CD4-positive, alpha-beta T cell (primary cell): Measurements from ENCODE around the gene PGD. TPM values are rescaled to one million over a fixed set of nuclear protein-coding genes. Genes with fewer than 3 reads are reported as not detected.

Experiments
- ATAC-seq: fragments of 200-7000 bp; cut with Tn5 transposase; one replicate; pipeline ENCODE4 v1.10.0; 2022; ENCODE audit warnings: mild to moderate bottlenecking; ENCODE audit not compliant: poor library complexity
- CTCF ChIA-PET: fragments of 350-600 bp; sonication (Branson Sonifier 250); formaldehyde crosslinking; loops from one replicate; lab custom pipeline; 2021; ENCODE audit warnings: antibody characterized with exemption, inconsistent platforms; lab: Charles Lee
- POLR2A ChIA-PET: fragments of 350-600 bp; sonication (Branson Sonifier 250); formaldehyde crosslinking; loops from one replicate; lab custom pipeline; 2021; ENCODE audit warnings: antibody characterized with exemption, inconsistent platforms; lab: Charles Lee
- DNase-seq, 14 experiments: peaks; one replicate each; pipeline ENCODE4 v3.0.0-alpha.2; 2013 to 2020; ENCODE audit warnings: mixed read lengths in 2 of 14
- H3K27ac ChIP-seq, 2 donors: one replicate each; pipeline versions ENCODE4 v1.5.1 to v1.7.0; 2013; ENCODE audit warnings: low read length in 2 of 2, low read depth in 1 of 2, mild to moderate bottlenecking in 1 of 2
- H3K27me3 ChIP-seq, 2 experiments: 1 replicate in 1 of 2; 2 replicates in 1 of 2; pipeline versions ENCODE4 v1.6.1 to v1.7.0; 2013; ENCODE audit warnings: low read length in 2 of 2, control low read depth in 1 of 2, mild to moderate bottlenecking in 1 of 2, moderate library complexity in 1 of 2; ENCODE audit not compliant: insufficient read depth in 2 of 2, control insufficient read depth in 1 of 2
- H3K36me3 ChIP-seq: one replicate; pipeline ENCODE4 v1.6.1; 2013; ENCODE audit warnings: low read length, control low read depth; ENCODE audit not compliant: insufficient read depth
- H3K4me1 ChIP-seq: one replicate; pipeline ENCODE4 v1.6.1; 2013; ENCODE audit warnings: low read length, control low read depth; ENCODE audit not compliant: insufficient read depth
- H3K4me3 ChIP-seq: one replicate; pipeline ENCODE4 v1.5.1; 2013; ENCODE audit warnings: mild to moderate bottlenecking, low read length, moderate library complexity
- H3K9me3 ChIP-seq, 2 experiments: 1 replicate in 1 of 2; 2 replicates in 1 of 2; pipeline versions ENCODE4 v1.6.1 to v1.7.0; 2013; ENCODE audit warnings: low read length in 2 of 2, mild to moderate bottlenecking in 2 of 2, control low read depth in 1 of 2, moderate library complexity in 1 of 2; ENCODE audit not compliant: control insufficient read depth in 1 of 2, insufficient read depth in 1 of 2
- H3K27ac Mint-ChIP-seq: one replicate; pipeline ENCODE4 v1.8.0; 2020; ENCODE audit warnings: mixed read lengths
- H3K27me3 Mint-ChIP-seq: one replicate; pipeline ENCODE4 v1.8.0; 2021; ENCODE audit warnings: mixed read lengths
- H3K36me3 Mint-ChIP-seq: one replicate; pipeline ENCODE4 v1.8.0; 2021; ENCODE audit warnings: low read depth, mixed read lengths
- H3K4me1 Mint-ChIP-seq: one replicate; pipeline ENCODE4 v1.8.0; 2021; ENCODE audit warnings: low read depth, mixed read lengths
- H3K4me3 Mint-ChIP-seq: one replicate; pipeline ENCODE4 v1.8.0; 2020; ENCODE audit warnings: mild to moderate bottlenecking, mixed read lengths
- H3K9me3 Mint-ChIP-seq: one replicate; pipeline ENCODE4 v1.8.0; 2020; ENCODE audit warnings: mixed read lengths
- intact Hi-C, 2 experiments: fragments of 100-400 bp; cut with DNase I in 1 of 2; cut with micrococcal nuclease in 1 of 2; formaldehyde crosslinking; loops; one replicate each; pipeline versions ENCODE4 v1.15.1 to v1.9.0; 2023 to 2025; cut with DNase I, micrococcal nuclease
- polyA plus RNA-seq, 2 donors: library from polyadenylated mRNA; unstranded; fragments of 120-200 nt; gene quantifications; one replicate each; pipeline ENCODE4 v1.2.1, GENCODE V29; 2013
- total RNA-seq, 174 experiments: library from RNA in 2 of 174; stranded (reverse) in 2 of 174; gene quantifications; one replicate each; pipeline ENCODE4 v1.2.3 and lab custom pipeline; 2021 to 2026
- TF ChIP-seq, protein P1 (sequence below): fragments of 200-600 bp; IDR thresholded peaks from one replicate; pipeline ENCODE4 v1.8.0; 2022; ENCODE audit warnings: antibody characterized with exemption, mild to moderate bottlenecking

PGD gene
- total RNA-seq (10 to 100 TPM; 16.7 to 17.4 TPM), total RNA-seq (lab: John Stamatoyannopoulos, UW) (19.3 to 146 (median 45.1) reads per million in 172 experiments)
- 55.4 TPM for polyA plus RNA-seq (2013, experiment 1 of 2)
- polyA plus RNA-seq (2013, experiment 2 of 2), result 42.5 TPM

DNA sequence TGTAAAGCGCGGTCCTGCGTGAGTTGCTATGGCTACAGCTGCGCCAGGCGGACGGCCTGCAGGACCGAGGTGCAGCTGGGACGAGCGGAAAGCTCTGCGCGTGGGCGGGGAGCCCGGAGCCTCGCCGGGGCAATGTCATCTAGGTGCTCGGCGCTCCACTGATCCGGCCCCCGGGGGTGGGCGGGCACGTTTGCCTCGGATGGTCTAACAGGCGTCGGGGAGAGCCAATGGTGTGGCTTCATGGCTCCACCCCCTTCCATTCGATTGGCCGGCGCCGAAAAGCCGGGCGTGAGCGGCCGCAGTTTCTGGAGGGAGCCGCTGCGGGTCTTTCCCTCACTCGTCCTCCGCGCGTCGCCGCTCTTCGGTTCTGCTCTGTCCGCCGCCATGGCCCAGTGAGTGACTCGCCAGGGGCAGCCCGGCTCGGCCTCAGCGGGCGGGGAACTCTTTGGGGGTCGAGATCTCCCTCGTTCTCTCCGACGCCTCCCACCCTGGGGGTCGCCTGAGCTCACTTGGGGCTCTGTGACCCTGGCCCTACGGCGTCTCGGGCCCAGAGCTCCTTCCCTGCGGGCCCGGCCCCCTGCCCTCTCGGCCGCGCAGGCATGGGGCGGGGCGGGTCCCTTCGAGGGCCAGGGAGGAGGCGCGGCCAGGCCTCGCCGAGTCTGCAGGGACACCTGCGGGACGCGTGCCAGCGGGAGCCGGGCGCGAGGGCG is at the start of gene PGD:
Gene PGD, plus strand, starts transcription at position 331 of the 710 bp plus-strand sequence. Its CDS starts 54 bp downstream, at position 385.
- Histone ChIP-seq H3K4me3 (peak within 1 kb of the TSS; percentile 96), H3K9me3 (no peaks in the 10 kb centered on the region), H3K27me3 (no peaks in the 10 kb centered on the region), H3K4me1 (peaks cover 21% of the 10 kb centered on the region), H3K36me3 (peaks cover 10% of the 10 kb centered on the region), H3K27ac (peak within 1 kb of the TSS; percentile 56 to 70)
- no peaks in the 10 kb centered on the region for H3K9me3 Mint-ChIP-seq
- ChIA-PET POLR2A (interaction anchor here (0.7 to 1.5 kb wide), 7 partner anchors 11 to 745 kb away, joined by 3 to 7 read pairs (median 5); partner anchors contain the start of genes KIF1B and PEX14), CTCF (interaction anchor here (1.3 to 3.6 kb wide), 3 partner anchors 31 to 189 kb away, joined by 3 to 19 read pairs (median 11); partner anchors contain the start of genes CENPS and KIF1B)
- peak; percentile 97 for ATAC-seq
- intact Hi-C loops, result loop anchor here (1.0 to 10.0 kb wide), 5 partner anchors 31 to 366 kb away; partner anchors contain the start of genes DFFA (in 2 of the 2), CENPS (in 1 of the 2), KIF1B (in 1 of the 2) and PEX14 (in 1 of the 2)
- peak within 1 kb of the TSS; percentile 79 for H3K27ac Mint-ChIP-seq
- H3K4me3 Mint-ChIP-seq, result peak within 1 kb of the TSS; percentile 98
- peaks cover 32% of the 10 kb centered on the region for H3K36me3 Mint-ChIP-seq
- peak; percentile 92 to 98 (median 96) for DNase-seq
- TF ChIP-seq, protein P1, sequence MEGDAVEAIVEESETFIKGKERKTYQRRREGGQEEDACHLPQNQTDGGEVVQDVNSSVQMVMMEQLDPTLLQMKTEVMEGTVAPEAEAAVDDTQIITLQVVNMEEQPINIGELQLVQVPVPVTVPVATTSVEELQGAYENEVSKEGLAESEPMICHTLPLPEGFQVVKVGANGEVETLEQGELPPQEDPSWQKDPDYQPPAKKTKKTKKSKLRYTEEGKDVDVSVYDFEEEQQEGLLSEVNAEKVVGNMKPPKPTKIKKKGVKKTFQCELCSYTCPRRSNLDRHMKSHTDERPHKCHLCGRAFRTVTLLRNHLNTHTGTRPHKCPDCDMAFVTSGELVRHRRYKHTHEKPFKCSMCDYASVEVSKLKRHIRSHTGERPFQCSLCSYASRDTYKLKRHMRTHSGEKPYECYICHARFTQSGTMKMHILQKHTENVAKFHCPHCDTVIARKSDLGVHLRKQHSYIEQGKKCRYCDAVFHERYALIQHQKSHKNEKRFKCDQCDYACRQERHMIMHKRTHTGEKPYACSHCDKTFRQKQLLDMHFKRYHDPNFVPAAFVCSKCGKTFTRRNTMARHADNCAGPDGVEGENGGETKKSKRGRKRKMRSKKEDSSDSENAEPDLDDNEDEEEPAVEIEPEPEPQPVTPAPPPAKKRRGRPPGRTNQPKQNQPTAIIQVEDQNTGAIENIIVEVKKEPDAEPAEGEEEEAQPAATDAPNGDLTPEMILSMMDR, result no peak
- peaks cover 20% of the 10 kb centered on the region for H3K4me1 Mint-ChIP-seq
- no peaks in the 10 kb centered on the region for H3K27me3 Mint-ChIP-seq

DNA sequence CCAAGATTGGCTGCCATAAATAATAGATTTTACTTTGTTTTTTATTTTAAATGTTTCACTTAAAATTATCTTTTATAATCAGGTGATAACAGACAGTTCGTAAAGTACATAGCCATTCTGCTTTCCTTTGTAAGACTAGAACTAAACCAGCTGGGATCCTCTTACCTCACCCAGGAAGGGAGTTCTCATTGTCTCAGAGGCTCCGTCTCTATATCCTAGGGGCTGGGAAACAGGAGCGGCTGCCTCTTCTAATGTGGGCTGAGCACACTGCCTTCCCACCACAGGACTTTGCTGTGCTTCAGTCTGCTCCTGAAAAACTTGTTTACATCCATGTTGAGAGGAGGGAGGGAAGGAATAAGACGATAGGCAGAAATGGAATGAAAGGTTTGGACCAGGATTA is 45.6 kb upstream of the PGD start:
- Histone ChIP-seq H3K4me3 (no peak overlapping the region), H3K27ac (no peak overlapping the region), H3K4me1 (no peaks in the 10 kb centered on the region), H3K36me3 (peaks cover 13% of the 10 kb centered on the region), H3K27me3 (no peaks in the 10 kb centered on the region), H3K9me3 (no peaks in the 10 kb centered on the region)
- no peak overlapping the region for H3K27ac Mint-ChIP-seq
- H3K4me1 Mint-ChIP-seq, result no peaks in the 10 kb centered on the region
- H3K4me3 Mint-ChIP-seq, result no peak overlapping the region
- no peaks in the 10 kb centered on the region for H3K27me3 Mint-ChIP-seq
- TF ChIP-seq, protein P1, result no peak
- no peaks in the 10 kb centered on the region for H3K9me3 Mint-ChIP-seq
- DNase-seq, result no peak
- intact Hi-C loops, result no loop called here
- POLR2A ChIA-PET, result no interaction called here
- ATAC-seq, result no peak
- CTCF ChIA-PET, result no interaction called here
- peaks cover 17% of the 10 kb centered on the region for H3K36me3 Mint-ChIP-seq

DNA sequence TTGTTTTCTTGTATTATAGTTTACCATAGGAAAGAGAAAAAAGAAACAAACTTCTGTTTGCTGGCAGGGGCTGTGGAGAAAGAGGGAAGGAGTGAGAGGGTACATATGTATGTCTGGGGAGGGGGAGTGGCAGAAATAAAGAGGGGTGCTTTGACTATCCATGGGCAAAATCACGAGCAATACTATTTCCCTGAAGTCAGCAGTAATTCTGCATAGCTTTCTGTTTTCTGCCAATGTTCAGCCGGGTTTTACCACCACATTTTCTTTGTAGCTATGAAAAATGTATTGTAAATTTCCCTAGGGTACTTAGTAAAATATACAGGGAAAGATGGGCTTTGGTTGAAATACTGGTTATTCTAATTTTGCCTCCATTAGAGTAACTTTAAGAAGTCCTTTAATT is 45.2 kb upstream of the PGD start:
- Mint-ChIP-seq H3K36me3 (peaks cover 13% of the 10 kb centered on the region), H3K27me3 (no peaks in the 10 kb centered on the region), H3K27ac (no peak overlapping the region), H3K4me3 (no peak overlapping the region), H3K9me3 (no peaks in the 10 kb centered on the region), H3K4me1 (no peaks in the 10 kb centered on the region)
- intact Hi-C loops, result no loop called here
- Histone ChIP-seq H3K4me3 (no peak overlapping the region), H3K4me1 (no peaks in the 10 kb centered on the region), H3K36me3 (peaks cover 12% of the 10 kb centered on the region), H3K9me3 (no peaks in the 10 kb centered on the region), H3K27me3 (no peaks in the 10 kb centered on the region), H3K27ac (no peak overlapping the region)
- TF ChIP-seq, protein P1, result no peak
- POLR2A ChIA-PET, result no interaction called here
- CTCF ChIA-PET, result no interaction called here
- ATAC-seq (no peak), DNase-seq (no peak)
